NCI-H1417 treated with DMSO at 0.1 percent for 48 hours (cell line): ENCODE measurements around the gene PARP16.

Experiments
- DNase-seq: peaks from one replicate; lab custom pipeline; 2025; lab: John Stamatoyannopoulos, UW

The PARP16 gene

DNA sequence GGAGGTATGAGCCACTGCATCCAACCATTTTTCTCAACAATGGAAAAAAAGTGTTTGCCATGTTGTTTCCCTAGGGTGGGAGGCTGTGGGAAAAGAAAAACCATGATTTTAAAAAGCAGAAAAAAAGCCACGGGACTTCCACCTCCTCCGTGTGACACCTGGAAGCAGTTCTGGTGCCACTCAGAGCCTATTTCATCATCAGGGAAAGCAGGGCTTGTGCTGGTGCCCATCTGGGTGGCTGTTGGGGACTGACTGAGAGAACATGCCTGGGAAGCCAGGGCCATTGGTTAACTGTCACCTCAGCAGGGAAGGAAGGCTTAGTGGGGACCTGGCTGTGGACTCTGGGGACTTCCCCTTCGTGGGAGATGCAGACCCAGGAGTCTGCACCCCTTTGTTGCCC is 25.1 kb upstream of the PARP16 start:
- DNase-seq, result no peak

GRCh38 chr15:65310431-65311137 is 23.9 kb upstream of the PARP16 start:
- DNase-seq, result no peak

DNA sequence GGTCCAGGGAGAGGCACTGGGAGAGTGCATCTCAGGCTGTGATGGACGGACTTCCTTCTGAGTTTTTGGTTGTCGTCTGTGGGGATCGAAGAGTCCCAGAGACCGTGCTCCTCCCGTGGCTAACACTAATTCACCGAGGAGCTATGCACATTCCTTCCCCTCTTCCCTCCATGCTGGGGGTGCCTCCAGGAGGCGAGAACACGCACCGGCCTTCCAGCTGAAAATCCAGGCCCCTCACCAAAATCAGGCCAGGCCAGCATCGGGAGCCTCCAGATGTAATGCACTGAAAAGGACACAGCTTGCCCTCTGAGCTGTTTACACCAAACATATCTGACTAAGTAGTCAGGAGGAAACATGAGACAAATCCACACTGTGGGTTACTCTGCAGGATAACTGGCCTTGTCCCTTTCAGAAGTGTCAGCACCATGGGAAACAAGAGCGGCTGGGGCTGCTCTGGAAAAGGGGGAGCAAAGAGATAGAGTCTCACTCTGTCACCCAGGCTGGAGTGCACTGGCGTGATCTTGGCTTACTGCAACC is 23.3 kb upstream of the PARP16 start:
- no peak for DNase-seq

- no peak for DNase-seq
Observed at GRCh38 chr15:65307978-65308377, 21.3 kb upstream of the PARP16 start.

DNA sequence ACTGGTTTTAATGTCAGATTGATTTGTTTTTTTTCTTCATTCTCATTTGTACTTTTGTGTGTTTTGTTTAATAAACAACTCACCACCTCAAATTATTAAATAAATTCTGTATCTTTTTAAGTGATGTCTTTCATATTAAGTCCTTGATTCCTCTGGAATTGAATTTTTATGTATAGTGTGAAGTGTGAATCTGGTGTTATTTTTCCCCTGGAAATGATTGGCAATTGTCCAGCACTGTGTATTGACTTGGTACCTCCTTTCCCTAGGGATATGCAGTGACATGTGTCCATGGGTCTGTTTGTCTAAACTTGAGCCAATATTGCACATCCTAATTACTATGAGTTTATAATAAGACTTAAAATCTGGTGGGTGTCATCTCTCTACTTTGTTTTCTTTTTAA is 19.9 kb upstream of the PARP16 start:
- DNase-seq, result no peak

- no peak for DNase-seq
Observed at GRCh38 chr15:65305776-65306175, 19.1 kb upstream of the PARP16 start.

- DNase-seq, result no peak
Observed at GRCh38 chr15:65305150-65305758, 18.6 kb upstream of the PARP16 start.

DNA sequence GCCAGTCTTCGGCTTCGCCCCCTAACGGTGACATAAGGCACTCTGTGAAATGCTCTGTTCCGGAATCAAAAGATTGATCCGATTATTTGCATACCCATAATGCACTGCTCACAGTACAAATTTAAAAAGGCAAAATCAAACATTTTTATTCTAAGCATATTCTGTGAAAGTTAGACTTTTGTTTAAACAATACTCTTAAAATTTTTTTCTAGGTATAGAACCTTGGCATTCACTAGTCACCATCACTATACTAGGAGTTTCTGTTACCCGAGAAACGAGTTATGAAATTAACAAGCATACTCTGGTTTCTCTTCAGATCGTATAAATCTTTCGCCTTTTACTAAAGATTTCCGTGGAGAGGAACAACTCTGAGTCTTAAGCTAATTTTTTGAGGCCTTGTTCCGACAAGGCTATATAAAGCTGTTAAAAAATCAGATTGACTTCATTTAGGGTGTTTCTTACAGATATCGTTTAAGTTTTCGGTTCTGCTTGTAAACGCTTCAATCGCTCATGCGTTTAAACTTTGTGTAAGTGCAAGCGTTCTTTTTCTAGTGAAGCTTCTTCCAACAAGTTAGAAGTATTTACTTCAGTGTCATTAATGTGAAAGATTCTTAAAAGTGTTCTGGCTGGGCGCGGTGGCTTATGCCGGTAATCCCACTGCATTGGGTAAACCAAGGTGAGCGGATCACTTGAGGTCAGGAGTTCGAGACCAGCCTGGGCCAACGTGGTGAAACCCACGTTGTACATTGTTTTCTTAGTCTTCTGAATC is 17.9 kb upstream of the PARP16 start, which contains the start of gene RNU5B-1:
Gene RNU5B-1 (plus strand): TSS at position 297 of the 769 bp plus-strand sequence.
- DNase-seq, result peak; percentile 99

- DNase-seq, result peak; percentile 60
Observed at GRCh38 chr15:65303687-65304380, 17.2 kb upstream of the PARP16 start.

DNA sequence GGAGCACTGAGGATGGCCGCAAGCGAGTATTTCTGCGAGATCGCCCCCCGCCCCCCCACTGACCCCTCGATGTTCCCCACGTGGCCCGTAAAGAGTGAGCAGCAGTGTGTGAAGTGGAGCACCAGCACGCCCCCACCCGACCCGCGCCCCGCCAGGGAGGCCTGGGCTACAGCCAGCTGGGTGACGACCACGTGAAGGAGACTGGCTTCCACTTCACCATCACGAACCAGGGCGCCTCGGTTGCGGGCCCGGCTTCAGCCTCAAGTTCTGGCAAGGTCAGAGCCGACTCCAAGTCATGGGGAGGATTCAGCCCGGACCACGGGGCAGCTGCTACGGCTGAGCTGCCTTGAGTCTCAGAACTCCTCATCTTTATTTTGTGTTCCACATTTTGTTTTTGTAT is 15.4 kb upstream of the PARP16 start:
- no peak for DNase-seq

DNA sequence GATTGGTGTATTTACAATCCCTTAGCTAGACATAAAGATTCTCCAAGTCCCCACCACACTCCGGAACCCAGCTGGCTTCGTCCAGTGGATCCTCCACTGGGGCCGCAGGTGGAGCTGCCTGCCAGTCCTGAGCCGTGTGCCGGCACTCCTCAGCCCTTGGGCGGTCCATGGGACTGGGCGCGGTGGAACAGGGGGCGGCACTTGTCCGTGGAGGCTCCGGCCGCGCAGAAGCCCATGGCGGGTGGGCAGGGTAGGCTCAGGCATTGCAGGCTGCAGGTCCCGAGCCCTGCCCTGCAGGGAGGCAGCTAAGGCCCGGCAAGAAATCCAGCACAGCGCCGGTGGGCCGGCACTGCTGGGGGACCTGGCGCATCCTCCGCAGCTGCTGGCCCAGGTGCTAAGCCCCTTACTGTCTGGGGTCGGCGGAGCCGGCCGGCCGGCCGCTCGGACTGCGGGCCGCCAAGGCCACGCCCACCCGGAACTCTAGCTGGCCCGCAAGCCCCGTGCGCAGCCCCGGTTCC is 14.3 kb upstream of the PARP16 start:
- DNase-seq, result no peak

GRCh38 chr15:65298731-65299130 is 12.0 kb upstream of the PARP16 start:
- no peak for DNase-seq

- DNase-seq, result no peak
Observed at GRCh38 chr15:65292938-65293518, 6.3 kb upstream of the PARP16 start.

DNA sequence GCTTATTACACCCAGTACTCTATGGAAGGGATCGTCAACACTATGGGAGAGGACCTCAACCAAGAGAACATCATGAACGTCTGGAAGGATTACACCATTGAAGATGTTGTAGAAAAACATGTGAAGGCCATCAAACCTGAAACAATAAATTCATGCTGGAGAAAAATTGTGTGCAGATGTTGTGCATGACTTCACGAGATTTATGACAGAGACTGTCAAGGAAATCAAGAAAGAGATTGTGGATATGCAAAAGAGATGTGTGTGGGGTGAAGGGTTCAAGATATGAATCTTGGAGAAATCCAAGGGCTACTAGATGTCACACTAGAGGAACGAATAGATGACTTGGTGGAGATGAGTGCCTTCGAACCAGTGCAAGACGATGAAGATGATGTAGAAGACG is 3.5 kb upstream of the PARP16 start:
- no peak for DNase-seq

DNA sequence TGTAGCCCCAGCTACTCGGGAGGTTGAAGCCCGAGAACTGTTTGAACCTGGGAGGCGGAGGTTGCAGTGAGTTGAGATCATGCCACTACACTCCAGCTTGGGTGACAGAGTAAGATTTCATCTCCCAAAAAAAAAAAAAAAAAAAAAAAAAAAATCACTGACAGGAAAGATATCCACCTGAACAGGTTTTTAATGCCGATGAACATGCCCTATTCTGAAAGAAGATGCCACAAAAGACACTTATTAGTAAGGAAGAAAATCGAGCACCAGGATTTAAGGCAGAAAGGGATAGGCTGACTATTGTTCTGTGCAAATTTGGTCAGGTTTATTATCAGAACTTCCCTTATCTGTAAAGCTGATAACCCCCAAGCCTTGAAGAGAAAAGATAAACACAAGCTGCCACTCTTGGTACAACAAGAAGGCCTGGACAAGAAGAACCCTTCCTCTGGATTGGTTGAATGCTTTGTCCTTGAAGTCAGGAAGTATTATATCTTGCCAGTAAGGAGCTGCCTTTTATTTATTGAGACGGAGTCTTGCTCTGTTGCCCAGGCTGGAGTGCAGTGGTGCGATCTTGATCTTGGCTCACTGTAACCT is 2.7 kb upstream of the PARP16 start:
- no peak for DNase-seq

GRCh38 chr15:65287520-65287855 is 805 bp upstream of the PARP16 start:
- DNase-seq, result no peak

DNA sequence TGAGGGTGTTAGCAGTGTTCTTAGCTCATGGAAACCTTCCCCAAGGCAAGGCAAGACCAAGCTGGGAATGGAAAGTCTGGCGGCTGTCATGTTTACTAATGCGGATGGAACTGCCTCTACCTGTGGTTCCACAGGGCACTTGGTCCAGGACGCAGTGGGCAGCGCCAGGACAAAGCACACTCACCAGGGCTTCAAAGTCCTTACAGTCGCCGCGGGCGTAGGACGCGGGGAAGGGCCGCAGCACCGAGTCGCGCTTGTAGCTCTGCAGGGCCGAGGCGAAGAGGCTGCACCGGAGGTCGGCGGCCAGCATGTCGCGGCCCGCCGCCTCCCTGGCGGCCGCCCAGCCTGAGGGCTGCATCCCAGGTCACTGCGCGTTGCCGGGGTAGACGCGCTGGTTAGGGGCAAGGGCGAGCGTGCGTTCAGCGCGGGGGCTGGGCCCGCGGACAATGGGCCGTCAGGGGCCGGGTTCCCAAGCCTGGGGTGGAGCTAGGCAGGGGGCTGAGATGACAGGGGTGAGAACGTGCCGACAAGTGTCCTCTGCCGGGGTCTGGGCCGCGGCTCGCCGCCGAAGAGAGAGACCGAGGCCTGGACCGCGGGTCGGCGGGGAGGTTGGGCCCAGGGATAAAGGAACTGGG is 497 bp downstream of the PARP16 start:
- DNase-seq, result no peak

GRCh38 chr15:65285291-65286068 is 1.2 kb downstream of the PARP16 start:
- no peak for DNase-seq

DNA sequence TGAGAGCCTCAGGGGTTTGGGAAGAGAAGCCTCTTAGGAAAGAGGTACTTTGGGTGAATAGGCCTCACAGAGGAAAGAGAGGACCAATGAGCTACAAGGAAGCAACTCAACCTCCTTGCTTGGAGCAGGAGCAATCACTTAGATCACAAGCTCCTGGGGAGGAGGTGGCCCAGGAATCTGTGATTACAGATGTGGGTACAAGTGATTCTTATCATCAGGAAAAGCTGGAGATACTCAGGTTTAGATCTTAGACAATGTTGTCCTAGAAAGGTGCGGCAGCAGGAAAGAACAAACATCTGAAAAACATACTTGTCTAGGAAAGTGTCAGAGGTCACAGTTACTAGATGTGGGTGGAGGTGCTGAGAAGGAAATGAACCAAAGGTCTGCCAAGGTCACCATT is 8.2 kb downstream of the PARP16 start:
- DNase-seq, result no peak

DNA sequence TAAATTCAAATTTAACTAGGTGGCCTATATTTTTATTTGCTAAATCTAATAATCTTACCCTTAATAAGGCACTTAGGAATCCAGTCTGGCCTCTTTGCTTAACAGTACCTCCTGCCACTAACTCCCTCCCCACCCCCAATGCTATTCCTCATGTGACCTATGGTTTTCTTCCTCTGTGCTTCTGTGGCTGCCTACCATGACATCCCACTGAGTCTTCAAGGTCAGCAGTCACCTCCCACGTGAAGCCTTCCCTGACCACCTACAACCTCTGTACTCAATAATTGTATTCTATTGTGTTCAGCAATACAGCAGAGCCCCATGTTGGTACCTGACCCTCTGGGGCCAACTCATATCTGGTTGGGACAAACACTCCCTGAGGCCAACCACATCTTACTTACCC is 9.7 kb downstream of the PARP16 start:
- no peak for DNase-seq
